Neural progenitor cell (in vitro differentiated cells): ENCODE results near the gene PRDM15. TPM values are rescaled to one million over a fixed set of nuclear protein-coding genes. Genes with fewer than 3 reads are reported as not detected.
A peak's percentile ranks its signal among the peaks of the same experiment; 100 is the strongest.

Experiments
- DNase-seq: peaks from one replicate; pipeline ENCODE4 v3.0.0-alpha.2; 2016; ENCODE audit warnings: low spot score
- H2AFZ ChIP-seq: fragments of 200-600 bp; sonication (generic); replicated peaks from 2 replicates; pipeline ENCODE4 v1.6.1; 2016; ENCODE audit warnings: antibody characterized with exemption
- H3F3A ChIP-seq: fragments of 200-600 bp; sonication (generic); 2 replicates; pipeline ENCODE4 v1.6.1; 2016; ENCODE audit warnings: antibody characterized with exemption, low read depth
- H3K27ac ChIP-seq: fragments of 200-600 bp; sonication (generic); 2 replicates; pipeline ENCODE4 v1.5.1; 2016; ENCODE audit warnings: mild to moderate bottlenecking
- H3K27me3 ChIP-seq: fragments of 200-600 bp; sonication (generic); 2 replicates; pipeline ENCODE4 v1.6.1; 2016; ENCODE audit warnings: mild to moderate bottlenecking, moderate library complexity
- H3K36me3 ChIP-seq: fragments of 200-600 bp; sonication (generic); 2 replicates; pipeline ENCODE4 v1.5.1; 2016
- H3K4me1 ChIP-seq: fragments of 200-600 bp; sonication (generic); 2 replicates; pipeline ENCODE4 v1.6.1; 2016; ENCODE audit warnings: mixed run types
- H3K4me2 ChIP-seq: fragments of 200-600 bp; sonication (generic); 2 replicates; pipeline ENCODE4 v1.6.1; 2016
- H3K4me3 ChIP-seq: fragments of 200-600 bp; sonication (generic); 2 replicates; pipeline ENCODE4 v1.5.1; 2016
- H3K79me2 ChIP-seq: fragments of 200-600 bp; sonication (generic); 2 replicates; pipeline ENCODE4 v1.6.1; 2016; ENCODE audit warnings: low read depth
- H3K9ac ChIP-seq: fragments of 200-600 bp; sonication (generic); 2 replicates; pipeline ENCODE4 v1.6.1; 2016
- H3K9me3 ChIP-seq: fragments of 200-600 bp; sonication (generic); 2 replicates; pipeline ENCODE4 v1.5.1; 2016; ENCODE audit warnings: low read depth
- H4K20me1 ChIP-seq: fragments of 200-600 bp; sonication (generic); 2 replicates; pipeline ENCODE4 v1.6.1; 2016; ENCODE audit warnings: low read depth
- H3K27ac Mint-ChIP-seq: 3 replicates; pipeline ENCODE4 v1.8.0; 2021; ENCODE audit warnings: mixed read lengths
- H3K27me3 Mint-ChIP-seq: 2 replicates; pipeline ENCODE4 v1.8.0; 2022; ENCODE audit warnings: low read depth, mild to moderate bottlenecking, inconsistent platforms, moderate library complexity, mixed read lengths; ENCODE audit not compliant: insufficient read depth
- H3K36me3 Mint-ChIP-seq: 3 replicates; pipeline ENCODE4 v1.8.0; 2021; ENCODE audit warnings: mixed read lengths
- H3K4me1 Mint-ChIP-seq: 3 replicates; pipeline ENCODE4 v1.8.0; 2021; ENCODE audit warnings: mixed read lengths
- H3K4me3 Mint-ChIP-seq: 3 replicates; pipeline ENCODE4 v1.8.0; 2021; ENCODE audit warnings: mild to moderate bottlenecking, moderate library complexity, mixed read lengths
- H3K9me3 Mint-ChIP-seq: 3 replicates; pipeline ENCODE4 v1.8.0; 2020; ENCODE audit warnings: mixed read lengths
- CTCF ChIP-seq: fragments of 200-600 bp; sonication (generic); IDR thresholded peaks from 2 replicates; pipeline ENCODE4 v1.5.1; 2017; ENCODE audit warnings: antibody characterized with exemption, mild to moderate bottlenecking
- EZH2 ChIP-seq: fragments of 200-600 bp; sonication (generic); IDR thresholded peaks from 2 replicates; pipeline ENCODE4 v1.6.1; 2017; ENCODE audit warnings: antibody characterized with exemption, mild to moderate bottlenecking, moderate library complexity
- EZH2phosphoT487 ChIP-seq: fragments of 200-600 bp; sonication (generic); IDR thresholded peaks from 2 replicates; pipeline ENCODE4 v1.6.1; 2017; ENCODE audit warnings: antibody characterized with exemption
- total RNA-seq: library from RNA; depleted of rRNA; stranded (reverse); fragments of >200 nt; gene quantifications from 2 replicates; pipeline ENCODE4 v1.2.3, GENCODE V29; 2015; ENCODE audit warnings: low replicate concordance

The PRDM15 gene
- total RNA-seq, 1 donor from 2014 or later, result 9.0 TPM

DNA sequence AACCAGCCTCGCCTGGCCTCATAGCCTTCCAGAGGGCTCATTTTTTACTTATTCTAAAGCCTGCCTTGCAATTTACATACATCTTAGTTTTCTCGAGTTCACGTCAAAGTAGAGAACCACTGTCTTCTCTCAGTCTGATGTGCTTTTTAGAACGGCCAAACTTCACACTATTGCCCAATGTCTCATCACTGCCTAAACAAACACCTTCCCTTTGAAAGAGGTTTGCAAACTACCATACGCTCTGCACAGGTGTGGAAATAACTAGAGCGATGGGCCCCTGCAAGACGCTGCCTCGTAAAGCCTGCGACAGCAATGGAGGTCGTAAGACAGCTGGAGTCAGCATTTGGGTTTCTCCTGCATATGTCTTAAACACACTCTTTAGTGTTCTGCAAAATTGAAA is 22.6 kb downstream of the PRDM15 start:
- no peak for DNase-seq
- no peak overlapping the region for H3K4me2 ChIP-seq
- H3K9me3 Mint-ChIP-seq, result no peaks in the 10 kb centered on the region
- no peak overlapping the region for H3K27ac ChIP-seq
- no peaks in the 10 kb centered on the region for H3K4me1 ChIP-seq
- H3K4me3 Mint-ChIP-seq, result no peak overlapping the region
- H3K36me3 ChIP-seq, result no peaks in the 10 kb centered on the region
- H3K79me2 ChIP-seq, result no peaks in the 10 kb centered on the region
- no peaks in the 10 kb centered on the region for H3K27me3 ChIP-seq
- peaks cover 16% of the 10 kb centered on the region for H3K36me3 Mint-ChIP-seq
- H3K4me1 Mint-ChIP-seq, result peaks cover 5% of the 10 kb centered on the region
- no peak overlapping the region for H3K4me3 ChIP-seq
- peaks cover 5% of the 10 kb centered on the region for H3K27me3 Mint-ChIP-seq
- TF ChIP-seq EZH2phosphoT487 (no peak), CTCF (no peak), EZH2 (no peak)
- no peak overlapping the region for H3K9ac ChIP-seq
- H3K27ac Mint-ChIP-seq, result peak overlapping the region; percentile 11
- no peaks in the 10 kb centered on the region for H3F3A ChIP-seq
- no peaks in the 10 kb centered on the region for H3K9me3 ChIP-seq
- no peak overlapping the region for H2AFZ ChIP-seq
- H4K20me1 ChIP-seq, result no peaks in the 10 kb centered on the region

DNA sequence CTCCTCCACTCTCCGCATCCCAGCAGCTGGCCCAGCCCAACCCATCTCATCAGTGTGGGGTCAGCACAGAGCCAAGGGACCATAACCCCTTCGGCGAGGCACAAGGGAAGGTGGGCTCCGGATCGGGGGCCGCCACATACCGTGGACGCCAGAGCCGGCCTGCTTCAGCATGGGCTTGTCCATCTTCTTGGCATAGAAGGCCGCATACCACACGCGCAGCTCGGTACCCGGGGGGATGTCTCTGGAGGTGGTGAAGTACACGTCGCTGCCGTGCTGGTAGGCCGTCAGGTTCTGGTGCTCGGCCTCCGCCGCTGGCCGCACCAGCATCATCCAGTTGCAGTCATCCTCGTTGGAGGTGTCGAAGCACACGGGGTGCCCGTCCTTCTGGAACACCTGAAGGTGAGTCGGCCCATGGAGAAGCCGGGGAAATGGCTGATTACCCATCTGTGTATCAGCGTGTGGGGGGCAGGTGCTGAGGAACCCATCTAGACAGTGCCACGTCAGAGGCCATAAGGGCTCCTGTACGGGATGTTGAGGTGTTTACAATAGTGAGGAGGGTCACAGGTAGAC is 24.6 kb downstream of the PRDM15 start:
- Histone ChIP-seq H3K9me3 (no peaks in the 10 kb centered on the region), H3K4me2 (no peak overlapping the region), H3F3A (no peaks in the 10 kb centered on the region), H3K4me3 (no peak overlapping the region), H3K27ac (no peak overlapping the region), H3K4me1 (no peaks in the 10 kb centered on the region), H3K27me3 (no peaks in the 10 kb centered on the region), H2AFZ (no peak overlapping the region), H3K9ac (no peak overlapping the region), H3K79me2 (no peaks in the 10 kb centered on the region), H4K20me1 (no peaks in the 10 kb centered on the region), H3K36me3 (no peaks in the 10 kb centered on the region)
- no peak overlapping the region for H3K4me3 Mint-ChIP-seq
- H3K9me3 Mint-ChIP-seq, result no peaks in the 10 kb centered on the region
- no peak for DNase-seq
- peak overlapping the region; percentile 66 for H3K27ac Mint-ChIP-seq
- H3K36me3 Mint-ChIP-seq, result peaks cover 22% of the 10 kb centered on the region
- H3K4me1 Mint-ChIP-seq, result peaks cover under 1% of the 10 kb centered on the region
- peaks cover 3% of the 10 kb centered on the region for H3K27me3 Mint-ChIP-seq
- no peak for TF ChIP-seq CTCF
- TF ChIP-seq EZH2phosphoT487, result no peak
- no peak for TF ChIP-seq EZH2

- Mint-ChIP-seq H3K27ac (peak overlapping the region; percentile 87), H3K4me1 (peaks cover 6% of the 10 kb centered on the region), H3K27me3 (peaks cover 2% of the 10 kb centered on the region), H3K4me3 (no peak overlapping the region), H3K36me3 (peaks cover 24% of the 10 kb centered on the region), H3K9me3 (no peaks in the 10 kb centered on the region)
- H3F3A ChIP-seq, result no peaks in the 10 kb centered on the region
- H4K20me1 ChIP-seq, result no peaks in the 10 kb centered on the region
- no peak for DNase-seq
- no peak overlapping the region for H3K27ac ChIP-seq
- H3K4me2 ChIP-seq, result no peak overlapping the region
- H2AFZ ChIP-seq, result no peak overlapping the region
- no peaks in the 10 kb centered on the region for H3K27me3 ChIP-seq
- no peak overlapping the region for H3K9ac ChIP-seq
- no peaks in the 10 kb centered on the region for H3K79me2 ChIP-seq
- no peaks in the 10 kb centered on the region for H3K4me1 ChIP-seq
- H3K36me3 ChIP-seq, result no peaks in the 10 kb centered on the region
- no peak for TF ChIP-seq CTCF
- TF ChIP-seq EZH2, result no peak
- TF ChIP-seq EZH2phosphoT487, result no peak
- no peak overlapping the region for H3K4me3 ChIP-seq
- H3K9me3 ChIP-seq, result no peaks in the 10 kb centered on the region
Observed at GRCh38 chr21:41852929-41853320, 26.2 kb downstream of the PRDM15 start.
